OCI-LY3 (cell line): ENCODE results near the gene LAD1.

ENCODE experiments used
- H2AFZ ChIP-seq: fragments of 200-600, 300-600 bp; shearing (Covaris generic); 2 replicates; pipeline ENCODE4 v1.6.0; 2014; ENCODE audit warnings: antibody characterized with exemption, low read depth, low read length
- H3K27ac ChIP-seq: fragments of 200-600, 300-600 bp; sonication (generic); 2 replicates; pipeline ENCODE4 v1.5.1; 2014; ENCODE audit warnings: mild to moderate bottlenecking, low read length, moderate library complexity, mixed read lengths
- H3K27me3 ChIP-seq: fragments of 200-600, 300-600 bp; sonication (generic); 2 replicates; pipeline ENCODE4 v1.6.1; 2014; ENCODE audit warnings: low read depth, low read length, mixed read lengths
- H3K36me3 ChIP-seq: fragments of 200-600, 300-600 bp; sonication (generic); replicated peaks from 2 replicates; pipeline ENCODE3; 2014; ENCODE audit warnings: low read depth, low read length, mixed read lengths
- H3K4me1 ChIP-seq: fragments of 300-600, 200-600 bp; sonication (generic); 2 replicates; pipeline ENCODE4 v1.6.1; 2014; ENCODE audit warnings: low read length, mixed read lengths
- H3K4me2 ChIP-seq: fragments of 200-600, 300-600 bp; sonication (generic); 2 replicates; pipeline ENCODE4 v1.6.1; 2014; ENCODE audit warnings: low read length, mixed read lengths
- H3K4me3 ChIP-seq: fragments of 300-600, 200-600 bp; sonication (generic); 2 replicates; pipeline ENCODE4 v1.5.1; 2014; ENCODE audit warnings: antibody characterized with exemption, mild to moderate bottlenecking, low read length, moderate library complexity
- H3K79me2 ChIP-seq: fragments of 300-600, 200-600 bp; shearing (Covaris generic); 2 replicates; pipeline ENCODE4 v1.6.1; 2014; ENCODE audit warnings: mild to moderate bottlenecking, low read length, mixed read lengths
- H3K9ac ChIP-seq: fragments of 300-600, 200-600 bp; shearing (Covaris generic); 2 replicates; pipeline ENCODE4 v1.6.0; 2014; ENCODE audit warnings: mild to moderate bottlenecking, low read length, moderate library complexity
- H3K9me3 ChIP-seq: fragments of 200-600, 300-600 bp; shearing (Covaris generic); 2 replicates; pipeline ENCODE4 v1.6.1; 2014; ENCODE audit warnings: low read length, mixed read lengths; ENCODE audit not compliant: insufficient read depth
- H4K20me1 ChIP-seq: fragments of 200-600, 300-600 bp; sonication (generic); 2 replicates; pipeline ENCODE4 v1.6.1; 2016; ENCODE audit warnings: low read length, mixed read lengths; ENCODE audit not compliant: insufficient read depth
- EZH2phosphoT487 ChIP-seq: fragments of 200-600 bp; shearing (Covaris generic); IDR thresholded peaks from 2 replicates; pipeline ENCODE4 v1.6.1; 2018; ENCODE audit warnings: antibody characterized with exemption, mixed run types, low read depth
- TF ChIP-seq, protein P1 (sequence below): fragments of 200-600, 300-600 bp; sonication (generic); IDR thresholded peaks from 2 replicates; pipeline ENCODE4 v1.5.1; 2014; ENCODE audit warnings: antibody characterized with exemption, low read length, low read depth

The LAD1 gene

GRCh38 chr1:201403359-201403758, 4.2 kb upstream of the LAD1 start:
- H3K79me2 ChIP-seq: no peaks in the 10 kb centered on the region
- H3K4me2 ChIP-seq: no peak overlapping the region
- no peak overlapping the region for H3K9ac ChIP-seq
- H2AFZ ChIP-seq: no peak overlapping the region
- H3K4me1 ChIP-seq: peaks cover 19% of the 10 kb centered on the region
- H3K36me3 ChIP-seq: no peaks in the 10 kb centered on the region
- peaks cover 38% of the 10 kb centered on the region for H3K27me3 ChIP-seq
- H4K20me1 ChIP-seq: no peaks in the 10 kb centered on the region
- TF ChIP-seq, protein P1, sequence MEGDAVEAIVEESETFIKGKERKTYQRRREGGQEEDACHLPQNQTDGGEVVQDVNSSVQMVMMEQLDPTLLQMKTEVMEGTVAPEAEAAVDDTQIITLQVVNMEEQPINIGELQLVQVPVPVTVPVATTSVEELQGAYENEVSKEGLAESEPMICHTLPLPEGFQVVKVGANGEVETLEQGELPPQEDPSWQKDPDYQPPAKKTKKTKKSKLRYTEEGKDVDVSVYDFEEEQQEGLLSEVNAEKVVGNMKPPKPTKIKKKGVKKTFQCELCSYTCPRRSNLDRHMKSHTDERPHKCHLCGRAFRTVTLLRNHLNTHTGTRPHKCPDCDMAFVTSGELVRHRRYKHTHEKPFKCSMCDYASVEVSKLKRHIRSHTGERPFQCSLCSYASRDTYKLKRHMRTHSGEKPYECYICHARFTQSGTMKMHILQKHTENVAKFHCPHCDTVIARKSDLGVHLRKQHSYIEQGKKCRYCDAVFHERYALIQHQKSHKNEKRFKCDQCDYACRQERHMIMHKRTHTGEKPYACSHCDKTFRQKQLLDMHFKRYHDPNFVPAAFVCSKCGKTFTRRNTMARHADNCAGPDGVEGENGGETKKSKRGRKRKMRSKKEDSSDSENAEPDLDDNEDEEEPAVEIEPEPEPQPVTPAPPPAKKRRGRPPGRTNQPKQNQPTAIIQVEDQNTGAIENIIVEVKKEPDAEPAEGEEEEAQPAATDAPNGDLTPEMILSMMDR: no peak
- TF ChIP-seq EZH2phosphoT487: no peak
- H3K9me3 ChIP-seq: no peaks in the 10 kb centered on the region
- no peak overlapping the region for H3K4me3 ChIP-seq
- H3K27ac ChIP-seq: no peak overlapping the region

DNA sequence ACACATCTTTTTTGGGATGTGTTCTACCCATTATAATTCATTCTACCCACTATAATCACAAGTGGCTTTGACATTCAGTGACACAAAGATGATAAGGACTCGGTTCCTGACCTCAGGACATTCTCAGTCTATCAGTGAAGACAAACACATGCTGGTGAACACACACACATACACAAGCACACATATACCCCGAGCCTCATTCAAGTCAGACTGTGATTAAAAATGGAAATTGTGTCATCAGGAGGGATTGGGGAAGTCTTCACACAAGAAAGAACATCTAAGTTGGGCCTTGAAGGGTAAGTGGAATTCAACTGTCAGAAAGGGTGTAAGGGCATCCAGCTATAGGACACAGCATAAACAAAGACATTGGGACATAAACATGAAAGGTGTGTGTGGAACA, 2.6 kb upstream of the LAD1 start:
- Histone ChIP-seq H3K9me3 (no peaks in the 10 kb centered on the region), H3K4me1 (peaks cover 19% of the 10 kb centered on the region), H3K4me2 (no peak overlapping the region), H3K27ac (no peak overlapping the region), H2AFZ (no peak overlapping the region), H3K27me3 (peaks cover 38% of the 10 kb centered on the region), H3K79me2 (no peaks in the 10 kb centered on the region), H4K20me1 (no peaks in the 10 kb centered on the region), H3K36me3 (no peaks in the 10 kb centered on the region), H3K4me3 (no peak overlapping the region), H3K9ac (no peak overlapping the region)
- TF ChIP-seq EZH2phosphoT487: no peak
- TF ChIP-seq, protein P1: no peak

DNA sequence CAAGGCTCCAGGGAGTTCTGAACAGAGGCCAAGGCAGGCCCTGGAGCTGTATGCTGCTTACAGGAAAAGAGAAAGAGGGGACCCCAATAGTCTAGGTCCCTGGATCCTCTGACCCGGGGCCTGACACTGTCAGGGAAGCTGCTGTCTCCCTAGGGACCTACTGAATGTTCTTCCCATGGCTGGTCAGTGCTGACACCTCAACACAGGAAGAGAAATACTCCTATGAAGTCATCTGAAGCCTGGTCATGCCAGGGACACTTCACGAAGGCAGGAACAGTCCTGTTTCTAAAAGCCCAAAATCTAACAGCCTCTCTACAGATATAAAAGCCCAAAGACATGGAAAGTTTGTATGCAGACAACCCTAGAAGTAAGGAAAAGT, 1.7 kb upstream of the LAD1 start:
- Histone ChIP-seq H3K4me2 (no peak overlapping the region), H3K9ac (no peak overlapping the region), H3K9me3 (no peaks in the 10 kb centered on the region), H3K79me2 (no peaks in the 10 kb centered on the region), H3K27ac (no peak overlapping the region), H2AFZ (no peak overlapping the region), H4K20me1 (no peaks in the 10 kb centered on the region), H3K27me3 (peaks cover 38% of the 10 kb centered on the region), H3K36me3 (no peaks in the 10 kb centered on the region), H3K4me3 (no peak overlapping the region), H3K4me1 (peaks cover 24% of the 10 kb centered on the region)
- TF ChIP-seq, protein P1: no peak
- TF ChIP-seq EZH2phosphoT487: no peak

- Histone ChIP-seq H3K9ac (no peak overlapping the region), H2AFZ (no peak overlapping the region), H3K4me2 (no peak overlapping the region), H3K79me2 (no peaks in the 10 kb centered on the region), H3K4me1 (peaks cover 21% of the 10 kb centered on the region), H3K27ac (no peak overlapping the region), H4K20me1 (no peaks in the 10 kb centered on the region), H3K4me3 (no peak overlapping the region), H3K36me3 (no peaks in the 10 kb centered on the region), H3K27me3 (peaks cover 38% of the 10 kb centered on the region), H3K9me3 (no peaks in the 10 kb centered on the region)
- no peak for TF ChIP-seq EZH2phosphoT487
- TF ChIP-seq, protein P1: no peak
Observed at GRCh38 chr1:201400212-201400851, 1.2 kb upstream of the LAD1 start.
